ENCODE measurements around the gene OR6K2.

DNA sequence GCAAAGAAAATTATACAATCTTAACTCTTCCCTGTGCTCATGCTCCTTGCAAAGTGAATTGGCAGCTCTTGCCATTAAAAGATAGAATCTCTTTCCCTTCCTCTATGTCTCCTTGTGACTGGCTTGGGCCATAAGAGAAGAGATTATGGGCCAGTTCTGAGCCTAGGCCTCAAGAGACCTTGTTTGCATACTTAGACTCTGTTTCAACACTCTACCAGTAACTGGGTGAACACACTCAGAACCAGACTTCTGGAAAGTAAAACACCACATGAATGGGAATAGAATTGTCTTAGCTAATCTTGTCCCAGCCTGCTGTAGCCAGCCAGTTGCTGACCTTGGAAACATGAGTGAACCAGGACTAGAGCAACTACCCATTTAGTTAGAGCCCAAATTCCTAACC lies 35.4 kb upstream of the OR6K2 start:
- TF ChIP-seq NFXL1 (IDR thresholded peaks at IDR 0.05; ENCODE audit: borderline replicate concordance) (no peak), HDAC2 (IDR thresholded peaks at IDR 0.05) (no peak), POLR2A (IDR thresholded peaks at IDR 0.05; ENCODE audit: low read depth, low read length) (no peak), KLF5 (IDR thresholded peaks at IDR 0.05; ENCODE audit: partially characterized antibody) (no peak), KAT2A (conservative IDR thresholded peaks at IDR 0.05; ENCODE audit: control insufficient read depth, low read depth, low read length) (no peak), NFYB (IDR thresholded peaks at IDR 0.05; ENCODE audit: insufficient read depth, low read depth, low read length) (no peak)
- TF ChIP-seq, protein P1, sequence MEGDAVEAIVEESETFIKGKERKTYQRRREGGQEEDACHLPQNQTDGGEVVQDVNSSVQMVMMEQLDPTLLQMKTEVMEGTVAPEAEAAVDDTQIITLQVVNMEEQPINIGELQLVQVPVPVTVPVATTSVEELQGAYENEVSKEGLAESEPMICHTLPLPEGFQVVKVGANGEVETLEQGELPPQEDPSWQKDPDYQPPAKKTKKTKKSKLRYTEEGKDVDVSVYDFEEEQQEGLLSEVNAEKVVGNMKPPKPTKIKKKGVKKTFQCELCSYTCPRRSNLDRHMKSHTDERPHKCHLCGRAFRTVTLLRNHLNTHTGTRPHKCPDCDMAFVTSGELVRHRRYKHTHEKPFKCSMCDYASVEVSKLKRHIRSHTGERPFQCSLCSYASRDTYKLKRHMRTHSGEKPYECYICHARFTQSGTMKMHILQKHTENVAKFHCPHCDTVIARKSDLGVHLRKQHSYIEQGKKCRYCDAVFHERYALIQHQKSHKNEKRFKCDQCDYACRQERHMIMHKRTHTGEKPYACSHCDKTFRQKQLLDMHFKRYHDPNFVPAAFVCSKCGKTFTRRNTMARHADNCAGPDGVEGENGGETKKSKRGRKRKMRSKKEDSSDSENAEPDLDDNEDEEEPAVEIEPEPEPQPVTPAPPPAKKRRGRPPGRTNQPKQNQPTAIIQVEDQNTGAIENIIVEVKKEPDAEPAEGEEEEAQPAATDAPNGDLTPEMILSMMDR (IDR thresholded peaks at IDR 0.05 in 2 of 3, conservative IDR thresholded peaks at IDR 0.05 in 1 of 3; ENCODE audit: control insufficient read depth in 2 of 3, extremely low read depth in 1 of 3, insufficient read depth in 1 of 3, low read depth in 3 of 3, low read length in 3 of 3) = no peak
